ENCODE measurements around the gene MCF2L. TPM values are rescaled to one million over a fixed set of nuclear protein-coding genes. Genes with fewer than 3 reads are reported as not detected.

Gene MCF2L
- total RNA-seq, 1 donor from 2014 or later = 12.3 TPM

Other genes starting within 250 kb of the MCF2L start
- gene F7, start 136.6 kb downstream of the MCF2L start, total RNA-seq = 0.38 and 0.55 TPM in 2 replicates
- gene F10, start 153.6 kb downstream of the MCF2L start, total RNA-seq = 0.08 and 0.75 TPM in 2 replicates
- gene PROZ, start 189.4 kb downstream of the MCF2L start, total RNA-seq = not detected in 2 replicates
- gene PCID2, start 239.5 kb downstream of the MCF2L start, total RNA-seq = 34.8 and 36.9 TPM in 2 replicates
- gene CUL4A, start 240.4 kb downstream of the MCF2L start, total RNA-seq = 90.4 and 96.0 TPM in 2 replicates